Right lobe of liver (tissue), 6 donors: ENCODE measurements around the gene ADGRG6. TPM values are rescaled to one million over a fixed set of nuclear protein-coding genes. Genes with fewer than 3 reads are reported as not detected.

Experiments used
- ATAC-seq, 4 donors: fragments of 200-7000 bp; cut with Tn5 transposase; one replicate each; pipeline ENCODE4 v1.9.1; 2020; ENCODE audit warnings: mild to moderate bottlenecking in 4 of 4, moderate library complexity in 4 of 4
- DNase-seq, 3 donors: peaks; one replicate each; pipeline ENCODE4 v3.0.0-alpha.2; 2020
- H3K27ac ChIP-seq, 3 donors: fragments of 200-600 bp; one replicate each; pipeline ENCODE4 v1.8.0; 2022
- H3K27me3 ChIP-seq, 2 donors: fragments of 200-600 bp; one replicate each; pipeline ENCODE4 v1.8.0; 2022
- H3K36me3 ChIP-seq, 4 donors: fragments of 200-600 bp; sonication (generic) in 1 of 4; one replicate each; pipeline versions ENCODE4 v1.5.1 to v1.8.0; 2017 to 2022; ENCODE audit warnings: control low read depth in 1 of 4
- H3K4me1 ChIP-seq, 4 donors: fragments of 200-600 bp; sonication (generic) in 1 of 4; one replicate each; pipeline versions ENCODE4 v1.5.1 to v1.8.0; 2017 to 2022; ENCODE audit warnings: control low read depth in 1 of 4
- H3K4me3 ChIP-seq, 3 donors: fragments of 200-600 bp; one replicate each; pipeline ENCODE4 v1.8.0; 2022
- H3K9me3 ChIP-seq, 4 donors: fragments of 200-600 bp; sonication (generic) in 1 of 4; one replicate each; pipeline versions ENCODE4 v1.5.1 to v1.8.0; 2017 to 2022; ENCODE audit warnings: control low read depth in 1 of 4
- POLR2A ChIP-seq: fragments of 450-650 bp; IDR thresholded peaks from one replicate; pipeline ENCODE4 v1.6.1; 2017; ENCODE audit warnings: antibody characterized with exemption, mild to moderate bottlenecking
- WGBS: methylation state at CpG from one replicate; pipeline ENCODE4 v1.1.6; 2018; ENCODE audit warnings: low coverage, low lambda C conversion rate; ENCODE audit not compliant: insufficient coverage; ENCODE audit errors: missing lambda C conversion rate; 5-methylcytosine and 5-hydroxymethylcytosine counted together
- intact Hi-C, 2 donors: fragments of 100-400 bp; cut with DNase I; formaldehyde crosslinking; loops; one replicate each; pipeline versions ENCODE4 v1.11.2 to v1.14.1; 2022
- total RNA-seq, 6 experiments: library from RNA; depleted of rRNA in 2 of 6; stranded (reverse); fragments of >200 nt in 2 of 6; fragmentation: NEBNext Ultra II Directional in 3 of 6; extraction: Animal tissue kit (Norgen Biotek cat#: 25700) in 3 of 6; gene quantifications; one replicate each; pipeline versions ENCODE4 v1.1.0 to v1.2.4, GENCODE V29; 2016 to 2023
- TF ChIP-seq, protein P1 (sequence below), 4 donors: fragments of 200-600 bp in 3 of 4; fragments of 450-650 bp in 1 of 4; IDR thresholded peaks; one replicate each; pipeline versions ENCODE4 v1.5.1 to v1.8.0; 2016 to 2022; ENCODE audit warnings: antibody characterized with exemption in 4 of 4, mild to moderate bottlenecking in 2 of 4
- donor health status: DM: no; HTN: yes; CAD: no.
- donor health status: DM: no; HTN: no; CAD: no.
- donor health status: DM: no; HTN: no; CAD: no.
- donor health status: DM: no; HTN: yes; CAD: no.
- donor health status: DM: no; HTN: yes; CAD: no.

ADGRG6 gene
- total RNA-seq, 6 experiments from 2014 or later: 49.6 to 114 (median 94.6) TPM

DNA sequence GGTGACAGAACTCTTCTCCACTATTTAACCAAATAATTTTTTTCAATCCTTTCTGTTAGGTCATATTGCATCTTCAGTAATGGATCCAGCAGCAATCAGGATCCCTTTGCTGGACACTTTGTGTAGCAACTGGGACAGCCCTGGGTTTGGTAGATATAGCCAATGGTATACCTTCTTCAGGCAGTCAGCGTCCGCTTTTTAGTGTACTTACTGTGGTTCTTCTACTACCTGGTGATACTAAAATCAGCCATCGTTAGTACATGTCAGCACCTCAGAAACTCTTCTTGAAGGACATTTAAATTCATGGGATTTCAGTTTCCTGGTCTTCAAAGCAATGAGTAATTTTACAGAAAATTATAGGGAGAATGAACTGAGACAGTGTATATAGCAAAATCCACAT is 93.5 kb downstream of the ADGRG6 start:
- Histone ChIP-seq H3K4me3 (no peak overlapping the region), H3K4me1 (no peaks in the 10 kb centered on the region), H3K36me3 (peaks cover 0 to 53% (median 9%) of the 10 kb centered on the region in 4 donors), H3K27me3 (no peaks in the 10 kb centered on the region), H3K9me3 (no peaks in the 10 kb centered on the region), H3K27ac (no peak overlapping the region)
- 81% methylated on average over 3 of the region's 3 CpGs for WGBS
- intact Hi-C loops: no loop called here
- no peak for DNase-seq
- TF ChIP-seq, protein P1, sequence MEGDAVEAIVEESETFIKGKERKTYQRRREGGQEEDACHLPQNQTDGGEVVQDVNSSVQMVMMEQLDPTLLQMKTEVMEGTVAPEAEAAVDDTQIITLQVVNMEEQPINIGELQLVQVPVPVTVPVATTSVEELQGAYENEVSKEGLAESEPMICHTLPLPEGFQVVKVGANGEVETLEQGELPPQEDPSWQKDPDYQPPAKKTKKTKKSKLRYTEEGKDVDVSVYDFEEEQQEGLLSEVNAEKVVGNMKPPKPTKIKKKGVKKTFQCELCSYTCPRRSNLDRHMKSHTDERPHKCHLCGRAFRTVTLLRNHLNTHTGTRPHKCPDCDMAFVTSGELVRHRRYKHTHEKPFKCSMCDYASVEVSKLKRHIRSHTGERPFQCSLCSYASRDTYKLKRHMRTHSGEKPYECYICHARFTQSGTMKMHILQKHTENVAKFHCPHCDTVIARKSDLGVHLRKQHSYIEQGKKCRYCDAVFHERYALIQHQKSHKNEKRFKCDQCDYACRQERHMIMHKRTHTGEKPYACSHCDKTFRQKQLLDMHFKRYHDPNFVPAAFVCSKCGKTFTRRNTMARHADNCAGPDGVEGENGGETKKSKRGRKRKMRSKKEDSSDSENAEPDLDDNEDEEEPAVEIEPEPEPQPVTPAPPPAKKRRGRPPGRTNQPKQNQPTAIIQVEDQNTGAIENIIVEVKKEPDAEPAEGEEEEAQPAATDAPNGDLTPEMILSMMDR (IDR thresholded peaks at IDR 0.05): no peak
- no peak for TF ChIP-seq POLR2A
- ATAC-seq: no peak

DNA sequence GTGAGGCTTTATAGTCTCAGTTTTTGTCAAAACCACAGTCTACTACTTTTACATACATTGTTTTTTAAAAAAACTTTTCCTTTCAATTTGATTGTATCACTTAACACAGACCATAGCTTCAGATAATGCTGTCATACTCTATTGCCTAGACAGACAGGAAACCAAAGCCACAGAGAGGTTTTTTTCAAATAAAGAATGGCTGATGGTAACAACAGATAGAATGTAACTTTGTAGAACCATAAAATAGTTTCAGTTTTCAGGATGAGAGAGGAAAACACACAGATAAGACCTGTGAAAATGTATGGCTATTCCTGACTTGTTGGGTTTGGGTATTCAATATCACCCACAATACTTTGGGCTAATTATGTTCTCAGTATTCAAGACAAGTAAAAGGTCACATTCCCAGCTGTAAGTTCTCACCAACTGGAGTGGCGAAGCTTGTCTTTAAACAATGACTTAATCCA is 94.0 kb downstream of the ADGRG6 start:
- Histone ChIP-seq H3K36me3 (peaks cover 0 to 59% (median 11%) of the 10 kb centered on the region in 4 donors), H3K27me3 (no peaks in the 10 kb centered on the region), H3K27ac (no peak overlapping the region), H3K9me3 (no peaks in the 10 kb centered on the region), H3K4me1 (no peaks in the 10 kb centered on the region), H3K4me3 (no peak overlapping the region)
- ATAC-seq (no peak), DNase-seq (no peak)
- WGBS: 60% methylated on average over 1 of the region's 1 CpG
- TF ChIP-seq, protein P1 (IDR thresholded peaks at IDR 0.05): no peak
- no peak for TF ChIP-seq POLR2A
- intact Hi-C loops: no loop called here

DNA sequence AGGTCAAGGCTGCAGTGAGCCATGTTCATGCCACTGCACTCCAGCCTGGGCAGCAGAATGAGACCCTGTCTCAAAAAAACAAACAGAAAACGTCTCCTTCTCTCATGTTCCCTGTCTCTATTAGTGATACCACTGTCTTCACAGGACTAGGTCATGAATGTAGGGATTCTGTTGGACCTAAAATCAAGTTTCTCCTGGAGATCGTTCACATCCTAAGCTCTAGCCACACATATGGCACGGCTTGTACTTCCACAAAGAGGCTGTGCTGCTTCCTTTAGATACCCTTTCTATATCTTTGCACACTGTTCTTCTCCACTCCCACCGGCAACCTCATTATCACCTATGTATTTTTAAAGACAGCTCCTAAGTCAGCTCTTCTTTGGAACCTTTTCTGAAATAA is 96.5 kb downstream of the ADGRG6 start:
- 72% methylated on average over 4 of the region's 4 CpGs for WGBS
- intact Hi-C loops: no loop called here
- H3K4me1 ChIP-seq: no peaks in the 10 kb centered on the region
- H3K27me3 ChIP-seq: no peaks in the 10 kb centered on the region
- H3K9me3 ChIP-seq: no peaks in the 10 kb centered on the region
- DNase-seq: no peak
- no peak overlapping the region for H3K27ac ChIP-seq
- no peak overlapping the region for H3K4me3 ChIP-seq
- TF ChIP-seq, protein P1 (IDR thresholded peaks at IDR 0.05): no peak
- no peak for TF ChIP-seq POLR2A
- H3K36me3 ChIP-seq: peaks cover 0 to 77% (median 11%) of the 10 kb centered on the region in 4 donors
- no peak for ATAC-seq

DNA sequence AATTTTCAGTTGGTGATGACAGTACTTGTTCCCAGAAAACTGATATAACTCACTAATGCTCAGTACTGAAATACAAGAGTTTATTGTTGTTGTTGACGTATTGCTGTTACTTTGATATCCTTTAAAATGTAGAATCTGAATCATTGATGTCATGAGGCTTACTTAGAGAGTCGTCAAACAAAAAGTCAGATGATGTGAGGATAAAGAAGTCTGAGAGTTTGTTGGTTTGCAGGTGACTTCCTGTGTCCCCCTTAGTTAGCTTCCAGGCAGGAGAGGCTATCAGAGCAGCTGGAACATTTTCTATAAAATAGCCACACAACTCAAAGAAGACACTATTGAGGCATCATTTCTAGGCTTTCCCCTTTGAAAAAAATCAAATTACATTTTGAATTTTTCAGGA is 97.9 kb downstream of the ADGRG6 start:
- Histone ChIP-seq H3K27ac (no peak overlapping the region), H3K36me3 (peaks cover 0 to 64% (median 11%) of the 10 kb centered on the region in 4 donors), H3K4me1 (no peaks in the 10 kb centered on the region), H3K27me3 (no peaks in the 10 kb centered on the region), H3K9me3 (no peaks in the 10 kb centered on the region), H3K4me3 (no peak overlapping the region)
- no peak for TF ChIP-seq POLR2A
- TF ChIP-seq, protein P1 (IDR thresholded peaks at IDR 0.05): no peak
- ATAC-seq: no peak
- 91% methylated on average over 2 of the region's 2 CpGs for WGBS
- DNase-seq: no peak
- intact Hi-C loops: no loop called here

DNA sequence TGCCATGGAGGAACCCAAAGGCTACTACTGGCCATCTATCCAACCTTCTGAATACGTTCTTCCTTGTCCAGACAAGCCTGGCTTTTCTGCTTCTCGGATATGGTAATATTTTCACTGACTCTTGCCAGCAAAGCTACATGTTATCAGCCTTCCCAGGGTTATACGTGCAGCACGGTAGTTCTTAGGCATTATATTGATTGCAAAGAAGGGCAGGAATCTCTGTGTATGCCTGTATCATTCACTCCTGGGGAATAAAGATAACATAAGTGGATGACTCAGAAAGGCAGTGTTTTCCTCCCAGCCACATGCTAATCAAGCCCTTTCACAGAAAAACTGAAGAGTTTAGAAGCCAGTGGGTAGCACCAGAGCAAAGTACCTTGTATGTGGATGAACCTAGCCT is 98.7 kb downstream of the ADGRG6 start:
- peaks cover 0 to 6% (median 0%) of the 10 kb centered on the region in 4 donors for H3K4me1 ChIP-seq
- ATAC-seq: peak in 2 of 4 donors; percentile 67 to 79
- H3K9me3 ChIP-seq: no peaks in the 10 kb centered on the region
- TF ChIP-seq POLR2A: no peak
- TF ChIP-seq, protein P1 (IDR thresholded peaks at IDR 0.05): no peak
- no peak for DNase-seq
- no peaks in the 10 kb centered on the region for H3K27me3 ChIP-seq
- intact Hi-C loops: no loop called here
- peaks cover 0 to 62% (median 9%) of the 10 kb centered on the region in 4 donors for H3K36me3 ChIP-seq
- H3K27ac ChIP-seq: no peak overlapping the region
- WGBS: 66% methylated on average over 4 of the region's 4 CpGs
- no peak overlapping the region for H3K4me3 ChIP-seq
